Gastrocnemius medialis (tissue), 4 donors: ENCODE measurements around the gene TMEM81. TPM values are rescaled to one million over a fixed set of nuclear protein-coding genes. Genes with fewer than 3 reads are reported as not detected.

Source experiments
- ATAC-seq, 2 donors: fragments of 150-250 bp; one replicate each; pipeline ENCODE4 v1.9.1; 2016
- DNase-seq, 2 donors: peaks; one replicate each; pipeline ENCODE4 v3.0.0-alpha.2; 2019
- H3K27ac ChIP-seq, 4 donors: fragments of 200-600 bp; sonication (generic); 1 replicate in 1 of 4; 2 replicates in 3 of 4; pipeline ENCODE4 v1.5.1; 2016 to 2018; ENCODE audit warnings: mild to moderate bottlenecking in 2 of 4, moderate library complexity in 1 of 4
- H3K27me3 ChIP-seq, 3 donors: fragments of 200-600 bp; sonication (generic) in 2 of 3; 1 replicate in 1 of 3; 2 replicates in 2 of 3; pipeline versions ENCODE4 v1.5.1 to v1.6.0; 2016 to 2019; ENCODE audit warnings: mild to moderate bottlenecking in 1 of 3, moderate library complexity in 1 of 3
- H3K36me3 ChIP-seq, 2 donors: fragments of 200-600 bp; sonication (generic) in 1 of 2; one replicate each; pipeline ENCODE4 v1.5.1; 2017 to 2018
- H3K4me1 ChIP-seq, 2 donors: fragments of 200-600 bp; sonication (generic) in 1 of 2; one replicate each; pipeline ENCODE4 v1.5.1; 2016 to 2017; ENCODE audit warnings: mild to moderate bottlenecking in 2 of 2
- H3K4me3 ChIP-seq, 4 donors: fragments of 200-600 bp; sonication (generic) in 3 of 4; 1 replicate in 1 of 4; 2 replicates in 3 of 4; pipeline ENCODE4 v1.5.1; 2016 to 2019; ENCODE audit warnings: mild to moderate bottlenecking in 2 of 4
- H3K9me3 ChIP-seq, 3 donors: fragments of 200-600 bp; sonication (generic) in 2 of 3; 1 replicate in 1 of 3; 2 replicates in 2 of 3; pipeline ENCODE4 v1.5.1; 2016 to 2019
- CTCF ChIP-seq, 5 experiments: fragments of 450-650 bp in 3 of 5; fragments of 200-600 bp in 2 of 5; sonication (generic) in 2 of 5; IDR thresholded peaks in 4 of 5; conservative IDR thresholded peaks in 1 of 5; 1 replicate in 4 of 5; 2 replicates in 1 of 5; pipeline ENCODE4 v1.5.1; 2016 to 2019; ENCODE audit warnings: antibody characterized with exemption in 5 of 5, mild to moderate bottlenecking in 3 of 5, moderate library complexity in 3 of 5
- POLR2A ChIP-seq, 2 donors: fragments of 450-650 bp; IDR thresholded peaks; one replicate each; pipeline ENCODE4 v1.6.1; 2017; ENCODE audit warnings: antibody characterized with exemption in 2 of 2, mild to moderate bottlenecking in 2 of 2, moderate library complexity in 2 of 2
- in situ Hi-C, 4 donors: fragments of 200-750 bp; cut with MboI; loops; one replicate each; pipeline versions ENCODE4 v1.15.0 to v1.8.0; 2017; ENCODE audit warnings: low sequenced_read_pairs in 4 of 4
- intact Hi-C: fragments of 100-400 bp; cut with DNase I; formaldehyde crosslinking; loops from one replicate; pipeline ENCODE4 v1.15.1; 2023; ENCODE audit warnings: low total_unique reads
- total RNA-seq, 4 donors: library from RNA; depleted of rRNA; stranded (reverse); fragments of >200 nt; gene quantifications; one replicate each; pipeline versions ENCODE4 v1.1.0 to v1.2.3, GENCODE V29; 2016

TMEM81 gene
- 1 to 10 TPM; 3.3 to 6.1 (median 4.7) TPM for total RNA-seq

- Histone ChIP-seq H3K36me3 (peaks cover 0 to 30% of the 10 kb centered on the region in 2 donors), H3K27me3 (no peaks in the 10 kb centered on the region), H3K4me1 (no peaks in the 10 kb centered on the region), H3K27ac (no peak within 1 kb of the TSS), H3K9me3 (no peaks in the 10 kb centered on the region), H3K4me3 (no peak within 1 kb of the TSS)
- DNase-seq (no peak), ATAC-seq (no peak)
- in situ Hi-C loops: no loop called here
- TF ChIP-seq CTCF (IDR thresholded peaks at IDR 0.05 in 4 of 5, conservative IDR thresholded peaks at IDR 0.05 in 1 of 5) (no peak), POLR2A (IDR thresholded peaks at IDR 0.05) (no peak)
- intact Hi-C loops: no loop called here
Observed at GRCh38 chr1:205084360-205084759, at the start of gene TMEM81. TMEM81 (minus strand) TSS chr1:205084460; CDS start chr1:205084320, 140 bp downstream.

GRCh38 chr1:205133287-205133686, 49.0 kb upstream of the TMEM81 start:
- Histone ChIP-seq H3K4me3 (no peak overlapping the region), H3K36me3 (no peaks in the 10 kb centered on the region), H3K27me3 (no peaks in the 10 kb centered on the region), H3K27ac (no peak overlapping the region), H3K9me3 (no peaks in the 10 kb centered on the region), H3K4me1 (peaks cover 0 to 10% of the 10 kb centered on the region in 2 donors)
- TF ChIP-seq POLR2A (IDR thresholded peaks at IDR 0.05) (no peak), CTCF (IDR thresholded peaks at IDR 0.05 in 4 of 5, conservative IDR thresholded peaks at IDR 0.05 in 1 of 5) (no peak)
- intact Hi-C loops: no loop called here
- DNase-seq: no peak
- in situ Hi-C loops: loop anchor here in 1 of 4 donors (10.0 kb wide), 1 partner anchor 158 kb away; no protein-coding TSS in a partner anchor
- no peak for ATAC-seq

- H3K9me3 ChIP-seq: no peaks in the 10 kb centered on the region
- ATAC-seq: no peak
- H3K4me3 ChIP-seq: no peak overlapping the region
- H3K27ac ChIP-seq: no peak overlapping the region
- TF ChIP-seq CTCF (IDR thresholded peaks at IDR 0.05 in 4 of 5, conservative IDR thresholded peaks at IDR 0.05 in 1 of 5) (no peak), POLR2A (IDR thresholded peaks at IDR 0.05) (no peak)
- no peaks in the 10 kb centered on the region for H3K36me3 ChIP-seq
- no peaks in the 10 kb centered on the region for H3K27me3 ChIP-seq
- in situ Hi-C loops: loop anchor here in 2 of 4 donors (10.0 kb wide), 2 partner anchors 125 to 155 kb away; no protein-coding TSS in a partner anchor
- no peak for DNase-seq
- intact Hi-C loops: no loop called here
- H3K4me1 ChIP-seq: peaks cover 0 to 10% of the 10 kb centered on the region in 2 donors
Observed at GRCh38 chr1:205129447-205130029, 45.3 kb upstream of the TMEM81 start.

GRCh38 chr1:205128050-205128449, 43.8 kb upstream of the TMEM81 start:
- Histone ChIP-seq H3K27me3 (no peaks in the 10 kb centered on the region), H3K36me3 (no peaks in the 10 kb centered on the region), H3K27ac (no peak overlapping the region), H3K4me1 (peaks cover 1 to 11% of the 10 kb centered on the region in 2 donors), H3K9me3 (no peaks in the 10 kb centered on the region), H3K4me3 (no peak overlapping the region)
- TF ChIP-seq POLR2A (IDR thresholded peaks at IDR 0.05): no peak
- no peak for ATAC-seq
- DNase-seq: no peak
- in situ Hi-C loops: loop anchor here in 1 of 4 donors (10.0 kb wide), 1 partner anchor 127 kb away; no protein-coding TSS in a partner anchor
- intact Hi-C loops: no loop called here

- no peak overlapping the region for H3K4me3 ChIP-seq
- no peak for DNase-seq
- intact Hi-C loops: no loop called here
- no peaks in the 10 kb centered on the region for H3K36me3 ChIP-seq
- in situ Hi-C loops: loop anchor here in 1 of 4 donors (10.0 kb wide), 1 partner anchor 127 kb away; no protein-coding TSS in a partner anchor
- H3K4me1 ChIP-seq: peaks cover 5 to 15% of the 10 kb centered on the region in 2 donors
- ATAC-seq: no peak
- TF ChIP-seq CTCF (IDR thresholded peaks at IDR 0.05 in 4 of 5, conservative IDR thresholded peaks at IDR 0.05 in 1 of 5): no peak
- no peak for TF ChIP-seq POLR2A (IDR thresholded peaks at IDR 0.05)
- H3K27me3 ChIP-seq: no peaks in the 10 kb centered on the region
- H3K9me3 ChIP-seq: no peaks in the 10 kb centered on the region
- no peak overlapping the region for H3K27ac ChIP-seq
Observed at GRCh38 chr1:205127646-205128045, 43.4 kb upstream of the TMEM81 start.
